Thoracic aorta (tissue), 2 donors: ENCODE measurements around the gene EEPD1. TPM values are rescaled to one million over a fixed set of nuclear protein-coding genes. Genes with fewer than 3 reads are reported as not detected.

Experiments used
- ATAC-seq: fragments of 150-250 bp; one replicate; pipeline ENCODE4 v1.8.0; 2017; ENCODE audit warnings: low read depth; ENCODE audit not compliant: insufficient number of reproducible peaks, low FRiP score
- DNase-seq: peaks from one replicate; pipeline ENCODE4 v3.0.0-alpha.2; 2020; ENCODE audit warnings: low spot score
- H3K27ac ChIP-seq, 2 donors: fragments of 200-600 bp; sonication (generic); 1 replicate in 1 of 2; 2 replicates in 1 of 2; pipeline ENCODE4 v1.5.1; 2016; ENCODE audit warnings: mild to moderate bottlenecking in 2 of 2, moderate library complexity in 2 of 2
- H3K27me3 ChIP-seq: fragments of 200-600 bp; sonication (generic); replicated peaks from 2 replicates; pipeline ENCODE4 v1.6.0; 2016; ENCODE audit warnings: mild to moderate bottlenecking; ENCODE audit not compliant: insufficient read depth
- H3K36me3 ChIP-seq: fragments of 200-600 bp; sonication (generic); one replicate; pipeline ENCODE4 v1.5.1; 2016
- H3K4me1 ChIP-seq, 2 donors: fragments of 200-600 bp; sonication (generic); 1 replicate in 1 of 2; 2 replicates in 1 of 2; pipeline versions ENCODE4 v1.5.1 to v1.6.0; 2016; ENCODE audit warnings: low read depth in 2 of 2, mild to moderate bottlenecking in 1 of 2; ENCODE audit not compliant: control insufficient read depth in 1 of 2
- H3K4me3 ChIP-seq: fragments of 200-600 bp; sonication (generic); 2 replicates; pipeline ENCODE4 v1.5.1; 2016; ENCODE audit warnings: mild to moderate bottlenecking
- H3K9me3 ChIP-seq: fragments of 200-600 bp; sonication (generic); 2 replicates; pipeline ENCODE4 v1.5.1; 2016
- total RNA-seq, 2 donors: library from RNA; depleted of rRNA; stranded (reverse); fragments of >200 nt; gene quantifications; one replicate each; pipeline versions ENCODE4 v1.1.0 to v1.2.3, GENCODE V29; 2016
- TF ChIP-seq, protein P1 (sequence below): fragments of 200-600 bp; sonication (generic); IDR thresholded peaks from one replicate; pipeline ENCODE4 v1.5.1; 2019; ENCODE audit warnings: antibody characterized with exemption

EEPD1 gene
- total RNA-seq, 2 donors from 2014 or later = 14.6 to 17.4 TPM

DNA sequence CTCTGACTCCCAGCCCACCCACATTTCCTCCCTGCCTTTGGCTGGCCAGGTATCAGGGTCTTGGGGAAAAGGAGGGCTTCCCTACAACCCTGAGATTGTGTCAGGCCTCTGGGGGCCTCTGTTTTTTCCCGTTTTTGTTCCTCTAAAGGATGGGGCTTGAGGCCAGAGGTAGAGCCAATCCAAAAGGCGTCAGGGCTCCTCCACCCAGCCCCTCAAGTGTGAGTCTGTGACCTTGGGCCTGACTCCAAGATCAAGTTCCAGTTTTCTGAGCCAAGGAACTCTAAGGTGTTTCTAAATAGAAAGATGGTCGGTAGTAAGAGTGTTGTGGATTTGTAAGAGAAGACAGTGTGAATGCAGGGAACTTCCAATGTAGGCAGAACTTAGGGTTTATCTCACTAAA, 6.6 kb downstream of the EEPD1 start:
- DNase-seq (no peak), ATAC-seq (no peak)
- TF ChIP-seq, protein P1, sequence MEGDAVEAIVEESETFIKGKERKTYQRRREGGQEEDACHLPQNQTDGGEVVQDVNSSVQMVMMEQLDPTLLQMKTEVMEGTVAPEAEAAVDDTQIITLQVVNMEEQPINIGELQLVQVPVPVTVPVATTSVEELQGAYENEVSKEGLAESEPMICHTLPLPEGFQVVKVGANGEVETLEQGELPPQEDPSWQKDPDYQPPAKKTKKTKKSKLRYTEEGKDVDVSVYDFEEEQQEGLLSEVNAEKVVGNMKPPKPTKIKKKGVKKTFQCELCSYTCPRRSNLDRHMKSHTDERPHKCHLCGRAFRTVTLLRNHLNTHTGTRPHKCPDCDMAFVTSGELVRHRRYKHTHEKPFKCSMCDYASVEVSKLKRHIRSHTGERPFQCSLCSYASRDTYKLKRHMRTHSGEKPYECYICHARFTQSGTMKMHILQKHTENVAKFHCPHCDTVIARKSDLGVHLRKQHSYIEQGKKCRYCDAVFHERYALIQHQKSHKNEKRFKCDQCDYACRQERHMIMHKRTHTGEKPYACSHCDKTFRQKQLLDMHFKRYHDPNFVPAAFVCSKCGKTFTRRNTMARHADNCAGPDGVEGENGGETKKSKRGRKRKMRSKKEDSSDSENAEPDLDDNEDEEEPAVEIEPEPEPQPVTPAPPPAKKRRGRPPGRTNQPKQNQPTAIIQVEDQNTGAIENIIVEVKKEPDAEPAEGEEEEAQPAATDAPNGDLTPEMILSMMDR = no peak
- Histone ChIP-seq H3K27me3 (no peaks in the 10 kb centered on the region), H3K27ac (no peak overlapping the region), H3K36me3 (no peaks in the 10 kb centered on the region), H3K9me3 (no peaks in the 10 kb centered on the region), H3K4me3 (no peak overlapping the region), H3K4me1 (peaks cover 39 to 67% of the 10 kb centered on the region in 2 donors)

DNA sequence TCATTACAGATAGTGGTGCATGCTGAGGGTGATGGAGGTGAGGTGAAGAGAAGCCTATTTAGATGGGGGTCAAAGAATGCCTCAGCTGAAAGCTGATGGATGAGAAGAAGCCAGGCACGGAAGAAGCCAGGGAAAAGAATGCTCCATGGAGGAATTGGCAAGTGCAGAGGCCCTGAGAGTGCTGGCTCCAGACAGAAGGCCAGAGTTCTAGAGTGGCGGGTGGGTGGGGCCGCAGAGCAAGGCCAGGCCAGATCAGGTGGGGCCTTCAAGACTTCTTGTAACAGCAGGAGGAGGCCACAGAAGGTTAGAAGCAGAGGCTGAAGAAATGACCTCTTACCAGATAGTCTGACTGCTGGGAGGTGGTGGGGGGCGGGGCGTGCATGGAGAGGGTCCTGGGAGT, 7.3 kb downstream of the EEPD1 start:
- DNase-seq = no peak
- Histone ChIP-seq H3K27ac (no peak overlapping the region), H3K4me1 (peaks cover 37 to 60% of the 10 kb centered on the region in 2 donors), H3K36me3 (no peaks in the 10 kb centered on the region), H3K9me3 (no peaks in the 10 kb centered on the region), H3K4me3 (no peak overlapping the region), H3K27me3 (no peaks in the 10 kb centered on the region)
- no peak for ATAC-seq
- TF ChIP-seq, protein P1 = no peak

DNA sequence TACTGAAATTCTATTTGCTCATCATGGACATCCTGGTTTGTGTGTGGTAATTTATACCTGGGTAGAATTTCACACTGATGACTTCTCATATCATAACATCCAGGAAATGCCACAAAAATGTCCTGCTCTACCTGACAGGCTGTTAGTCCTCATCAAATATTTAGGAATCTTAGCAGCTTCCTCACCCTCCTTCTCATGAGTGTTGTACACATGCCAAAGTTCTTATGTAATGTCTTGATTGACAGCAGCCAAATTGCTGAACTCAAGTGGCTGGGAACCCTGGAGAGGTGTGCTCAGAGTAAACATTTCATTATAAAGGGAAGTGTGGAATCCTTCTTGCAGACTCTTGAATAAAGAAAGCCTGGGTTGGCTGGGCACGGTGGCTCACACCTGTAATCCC, 8.9 kb downstream of the EEPD1 start:
- Histone ChIP-seq H3K9me3 (no peaks in the 10 kb centered on the region), H3K36me3 (no peaks in the 10 kb centered on the region), H3K4me3 (no peak overlapping the region), H3K27ac (no peak overlapping the region), H3K4me1 (peaks cover 20 to 44% of the 10 kb centered on the region in 2 donors), H3K27me3 (no peaks in the 10 kb centered on the region)
- TF ChIP-seq, protein P1 = no peak
- no peak for ATAC-seq
- no peak for DNase-seq

DNA sequence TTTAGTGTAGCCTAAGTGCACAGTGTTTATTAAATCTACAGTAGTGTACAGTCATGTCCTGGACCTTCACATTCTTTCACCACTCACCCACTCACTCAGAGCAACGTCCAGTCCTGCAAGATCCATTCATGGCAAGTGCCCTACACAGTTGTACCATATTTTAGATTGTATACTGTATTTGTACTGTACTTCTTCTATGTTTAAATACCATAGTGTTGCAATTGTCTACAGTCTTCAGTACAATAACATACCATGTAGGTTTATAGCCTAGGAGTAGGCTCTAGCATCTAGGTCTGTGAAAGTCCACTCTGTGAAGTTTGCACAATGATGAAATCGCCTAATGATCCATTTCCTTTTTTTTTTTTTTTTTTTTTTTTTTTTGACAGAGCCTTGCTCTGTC, 12.0 kb downstream of the EEPD1 start:
- TF ChIP-seq, protein P1 = no peak
- Histone ChIP-seq H3K9me3 (no peaks in the 10 kb centered on the region), H3K36me3 (no peaks in the 10 kb centered on the region), H3K27ac (no peak overlapping the region), H3K4me1 (peaks cover 3 to 13% of the 10 kb centered on the region in 2 donors), H3K4me3 (no peak overlapping the region), H3K27me3 (no peaks in the 10 kb centered on the region)
- DNase-seq = no peak
- no peak for ATAC-seq

DNA sequence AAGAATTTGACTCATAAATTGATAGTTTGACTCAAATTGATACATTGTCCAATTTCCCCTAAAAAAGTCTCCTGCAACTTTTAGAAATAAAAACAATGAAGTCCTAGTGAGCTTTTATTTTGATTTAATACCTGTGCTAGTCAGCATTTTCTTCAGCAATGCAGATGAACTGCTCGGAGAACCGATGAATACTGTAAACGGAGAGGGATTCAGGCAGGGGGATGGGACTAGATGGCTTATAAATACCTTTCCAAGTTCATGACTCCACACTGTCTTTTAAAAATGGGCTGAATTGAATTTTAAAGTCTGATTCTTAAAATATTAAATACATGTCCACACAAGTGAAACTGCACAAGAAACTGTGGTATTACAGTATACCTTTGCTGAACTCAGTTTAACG, 12.7 kb downstream of the EEPD1 start:
- Histone ChIP-seq H3K4me3 (no peak overlapping the region), H3K36me3 (no peaks in the 10 kb centered on the region), H3K27me3 (no peaks in the 10 kb centered on the region), H3K9me3 (no peaks in the 10 kb centered on the region), H3K27ac (no peak overlapping the region), H3K4me1 (peaks cover 3 to 10% of the 10 kb centered on the region in 2 donors)
- TF ChIP-seq, protein P1 = no peak
- ATAC-seq (no peak), DNase-seq (no peak)
